Esophagus squamous epithelium (tissue), 4 donors: ENCODE results near the gene DLAT.

Experiments used
- POLR2A ChIP-seq, 4 donors: fragments of 450-650 bp; IDR thresholded peaks; one replicate each; pipeline ENCODE4 v1.6.1; 2017; ENCODE audit warnings: antibody characterized with exemption in 4 of 4, mild to moderate bottlenecking in 4 of 4, moderate library complexity in 3 of 4
- TF ChIP-seq, protein P1 (sequence below), 6 experiments: fragments of 450-650 bp in 4 of 6; fragments of 200-600 bp in 2 of 6; sonication (generic) in 2 of 6; IDR thresholded peaks; one replicate each; pipeline ENCODE4 v1.5.1; 2016 to 2019; ENCODE audit warnings: antibody characterized with exemption in 6 of 6, mild to moderate bottlenecking in 4 of 6, moderate library complexity in 4 of 6

GRCh38 chr11:112042961-112043304 lies 17.7 kb downstream of the DLAT start:
- TF ChIP-seq, protein P1, sequence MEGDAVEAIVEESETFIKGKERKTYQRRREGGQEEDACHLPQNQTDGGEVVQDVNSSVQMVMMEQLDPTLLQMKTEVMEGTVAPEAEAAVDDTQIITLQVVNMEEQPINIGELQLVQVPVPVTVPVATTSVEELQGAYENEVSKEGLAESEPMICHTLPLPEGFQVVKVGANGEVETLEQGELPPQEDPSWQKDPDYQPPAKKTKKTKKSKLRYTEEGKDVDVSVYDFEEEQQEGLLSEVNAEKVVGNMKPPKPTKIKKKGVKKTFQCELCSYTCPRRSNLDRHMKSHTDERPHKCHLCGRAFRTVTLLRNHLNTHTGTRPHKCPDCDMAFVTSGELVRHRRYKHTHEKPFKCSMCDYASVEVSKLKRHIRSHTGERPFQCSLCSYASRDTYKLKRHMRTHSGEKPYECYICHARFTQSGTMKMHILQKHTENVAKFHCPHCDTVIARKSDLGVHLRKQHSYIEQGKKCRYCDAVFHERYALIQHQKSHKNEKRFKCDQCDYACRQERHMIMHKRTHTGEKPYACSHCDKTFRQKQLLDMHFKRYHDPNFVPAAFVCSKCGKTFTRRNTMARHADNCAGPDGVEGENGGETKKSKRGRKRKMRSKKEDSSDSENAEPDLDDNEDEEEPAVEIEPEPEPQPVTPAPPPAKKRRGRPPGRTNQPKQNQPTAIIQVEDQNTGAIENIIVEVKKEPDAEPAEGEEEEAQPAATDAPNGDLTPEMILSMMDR (IDR thresholded peaks at IDR 0.05): no peak
- no peak for TF ChIP-seq POLR2A (IDR thresholded peaks at IDR 0.05)
